ENCODE results near the gene CCDC102A. TPM values are rescaled to one million over a fixed set of nuclear protein-coding genes. Genes with fewer than 3 reads are reported as not detected.
A peak's percentile ranks its signal among the peaks of the same experiment; 100 is the strongest.

The CCDC102A gene
- total RNA-seq, 1 donor from 2014 or later: 9.4 TPM

GRCh38 chr16:57479205-57479975, 57.0 kb downstream of the CCDC102A start:
- no peak for DNase-seq (ENCODE audit: low read depth, low spot score)

GRCh38 chr16:57478396-57479204, 57.8 kb downstream of the CCDC102A start:
- DNase-seq (ENCODE audit: low read depth, low spot score): no peak

GRCh38 chr16:57477531-57478202, 58.7 kb downstream of the CCDC102A start:
- no peak for DNase-seq (ENCODE audit: low read depth, low spot score)

- no peak for DNase-seq (ENCODE audit: low read depth, low spot score)
These were observed 59.6 kb downstream of the CCDC102A start for GRCh38 chr16:57476546-57477410.

- peak; percentile 24 for DNase-seq (ENCODE audit: low read depth, low spot score)
These were observed 60.5 kb downstream of the CCDC102A start for GRCh38 chr16:57475711-57476339.

- no peak for DNase-seq (ENCODE audit: low read depth, low spot score)
These were observed 61.4 kb downstream of the CCDC102A start for GRCh38 chr16:57474671-57475661.

GRCh38 chr16:57473906-57474305, 62.5 kb downstream of the CCDC102A start:
- DNase-seq (ENCODE audit: low read depth, low spot score): no peak

GRCh38 chr16:57473176-57473840, 63.1 kb downstream of the CCDC102A start:
- DNase-seq (ENCODE audit: low read depth, low spot score): no peak

- no peak for DNase-seq (ENCODE audit: low read depth, low spot score)
These were observed 63.7 kb downstream of the CCDC102A start for GRCh38 chr16:57472665-57473060.

GRCh38 chr16:57471852-57472664, 64.3 kb downstream of the CCDC102A start:
- DNase-seq (ENCODE audit: low read depth, low spot score): no peak

GRCh38 chr16:57471209-57471608, 65.2 kb downstream of the CCDC102A start:
- no peak for DNase-seq (ENCODE audit: low read depth, low spot score)

- DNase-seq (ENCODE audit: low read depth, low spot score): no peak
These were observed 65.7 kb downstream of the CCDC102A start for GRCh38 chr16:57470711-57471110.

GRCh38 chr16:57469917-57470470, 66.4 kb downstream of the CCDC102A start:
- DNase-seq (ENCODE audit: low read depth, low spot score): no peak

- no peak for DNase-seq (ENCODE audit: low read depth, low spot score)
These were observed 67.3 kb downstream of the CCDC102A start for GRCh38 chr16:57469046-57469445.

GRCh38 chr16:57468346-57468745, 68.0 kb downstream of the CCDC102A start:
- no peak for DNase-seq (ENCODE audit: low read depth, low spot score)

- no peak for DNase-seq (ENCODE audit: low read depth, low spot score)
These were observed 71.8 kb downstream of the CCDC102A start for GRCh38 chr16:57464523-57464922.

GRCh38 chr16:57462978-57463362, 73.4 kb downstream of the CCDC102A start:
- DNase-seq (ENCODE audit: low read depth, low spot score): no peak

Data from pulmonary artery endothelial cell (primary cell).